ENCODE data around the gene AQP2. TPM values are rescaled to one million over a fixed set of nuclear protein-coding genes. Genes with fewer than 3 reads are reported as not detected.
"Not testable (repeated sequence)": the region's sequence is repeated elsewhere in the genome, so short reads cannot be mapped to it uniquely, and the experiment has no call there.

The AQP2 gene
- total RNA-seq, 3 donors from 2014 or later: not detected

DNA sequence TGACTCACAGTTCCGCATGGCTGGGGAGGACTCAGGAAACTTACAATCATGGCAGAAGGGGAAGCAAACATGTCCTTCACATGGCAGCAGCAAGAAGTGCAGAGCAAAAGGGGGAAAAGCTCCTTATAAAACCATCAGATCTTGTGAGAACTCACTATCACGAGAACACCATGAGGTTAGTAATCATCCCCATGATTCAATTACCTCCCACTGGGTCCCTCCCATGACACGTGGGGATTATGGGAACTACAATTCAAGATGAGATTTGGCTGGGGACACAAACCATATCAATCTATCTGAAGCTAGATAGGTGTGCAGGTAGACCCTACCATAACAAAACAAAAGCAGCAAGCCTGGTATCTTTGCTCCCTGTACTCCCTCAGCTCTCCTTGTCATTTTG is 35.9 kb downstream of the AQP2 start:
- not testable (repeated sequence) for H3K36me3 Mint-ChIP-seq (ENCODE audit: insufficient read depth); H3K27me3 Mint-ChIP-seq (ENCODE audit: low read depth); H3K9me3 Mint-ChIP-seq; H3K4me1 Mint-ChIP-seq (ENCODE audit: low read depth); H3K4me3 Mint-ChIP-seq; DNase-seq; ATAC-seq

DNA sequence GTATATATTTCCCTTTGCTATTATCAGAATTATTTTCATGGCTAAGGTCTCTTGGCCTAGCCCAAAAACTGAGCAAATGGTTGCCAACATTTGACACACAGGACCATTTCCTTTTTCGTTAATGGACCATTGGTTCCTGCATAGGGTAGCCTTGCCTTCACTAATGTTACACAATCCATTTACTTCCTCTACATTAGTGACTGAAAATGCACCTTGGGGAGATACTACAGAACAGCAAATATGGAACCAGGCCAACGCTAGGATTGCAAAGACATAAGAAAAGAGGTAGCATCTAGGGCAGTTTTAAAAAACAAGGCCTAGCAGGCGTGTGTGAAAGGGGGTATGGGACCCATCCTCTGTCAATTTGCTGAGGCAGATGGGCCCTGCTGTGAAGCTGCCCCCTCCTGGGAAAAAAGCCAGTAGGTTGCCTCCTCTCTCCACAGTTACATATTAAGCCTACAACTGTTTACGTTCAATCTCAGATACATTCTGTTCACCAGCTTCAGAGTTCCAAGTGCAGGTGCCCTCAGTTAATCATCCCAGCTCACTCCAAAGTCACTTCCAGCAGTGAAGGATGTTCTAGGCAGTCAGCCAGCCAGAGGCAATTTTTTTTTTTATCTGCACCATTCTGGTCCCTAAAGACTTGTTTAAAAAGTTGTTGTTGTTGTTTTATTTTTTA is 37.2 kb downstream of the AQP2 start:
- peaks cover 6% of the 10 kb centered on the region for H3K36me3 Mint-ChIP-seq (ENCODE audit: insufficient read depth)
- H3K27me3 Mint-ChIP-seq (ENCODE audit: low read depth): no peaks in the 10 kb centered on the region
- DNase-seq: no peak
- H3K4me1 Mint-ChIP-seq (ENCODE audit: low read depth): no peaks in the 10 kb centered on the region
- ATAC-seq: no peak
- no peak overlapping the region for H3K4me3 Mint-ChIP-seq
- no peaks in the 10 kb centered on the region for H3K9me3 Mint-ChIP-seq

DNA sequence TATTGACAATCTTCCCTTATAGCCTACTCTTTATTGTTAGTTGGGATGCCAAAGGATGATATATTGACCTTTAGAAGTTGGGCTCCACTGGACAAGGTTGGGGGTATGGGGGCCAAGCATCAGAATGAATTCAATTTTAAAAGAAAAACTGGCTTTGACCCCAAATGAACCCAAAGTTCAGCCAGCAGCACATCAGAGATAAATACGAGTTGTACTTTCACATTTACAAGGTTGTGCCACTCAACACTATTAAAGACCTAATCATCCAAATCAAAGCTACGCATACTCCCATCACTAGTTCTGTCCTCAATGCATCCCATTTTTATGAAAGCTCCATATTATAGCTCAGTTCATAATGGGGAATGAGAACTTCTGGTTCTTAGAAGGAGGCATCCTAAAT is 38.9 kb downstream of the AQP2 start:
- H3K4me3 Mint-ChIP-seq; H3K4me1 Mint-ChIP-seq (ENCODE audit: low read depth); H3K9me3 Mint-ChIP-seq; DNase-seq; ATAC-seq; H3K27me3 Mint-ChIP-seq (ENCODE audit: low read depth): not testable (repeated sequence)
- peaks cover 17% of the 10 kb centered on the region for H3K36me3 Mint-ChIP-seq (ENCODE audit: insufficient read depth)

DNA sequence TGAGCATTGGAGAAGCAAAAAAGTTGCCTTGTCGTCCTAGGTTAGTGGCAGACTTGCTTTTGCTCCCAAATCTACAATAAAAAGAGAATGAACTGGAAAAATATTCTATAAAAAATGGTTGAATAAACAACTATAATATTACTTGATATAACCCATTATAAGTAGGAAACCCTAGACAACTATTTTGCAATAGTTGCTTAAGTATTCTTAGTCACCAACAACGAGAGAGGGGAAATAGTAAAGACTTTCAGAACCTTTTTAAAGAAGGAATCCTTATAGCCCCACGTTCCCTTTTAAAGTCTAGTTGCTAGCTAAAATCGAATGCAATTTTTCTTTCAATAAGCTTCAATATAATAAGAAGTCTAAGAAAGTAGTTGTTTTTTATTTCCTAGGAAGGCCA is 39.7 kb downstream of the AQP2 start:
- H3K4me1 Mint-ChIP-seq (ENCODE audit: low read depth): no peaks in the 10 kb centered on the region
- DNase-seq (no peak), ATAC-seq (no peak)
- no peaks in the 10 kb centered on the region for H3K27me3 Mint-ChIP-seq (ENCODE audit: low read depth)
- H3K36me3 Mint-ChIP-seq (ENCODE audit: insufficient read depth): peaks cover 20% of the 10 kb centered on the region
- H3K4me3 Mint-ChIP-seq: no peak overlapping the region
- H3K9me3 Mint-ChIP-seq: no peaks in the 10 kb centered on the region

DNA sequence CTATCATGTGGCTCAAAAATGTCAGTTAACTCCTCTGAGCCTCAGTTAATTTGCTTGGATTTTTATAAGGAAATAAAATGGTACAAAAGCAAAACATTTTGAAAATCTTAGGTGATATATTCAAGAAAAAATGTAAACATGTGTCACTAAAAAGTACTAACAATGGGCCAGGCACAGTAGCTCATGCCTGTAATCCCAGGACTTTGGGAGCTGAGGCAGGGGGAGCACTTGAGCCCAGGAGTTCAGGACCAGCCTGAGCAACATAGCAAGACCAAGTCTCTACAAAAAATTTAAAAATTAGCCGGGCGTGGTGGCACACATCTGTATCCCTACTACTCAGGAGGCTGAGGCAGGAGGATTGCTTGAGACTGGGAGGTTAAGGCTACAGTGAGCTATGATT is 47.9 kb downstream of the AQP2 start:
- H3K4me3 Mint-ChIP-seq: no peak overlapping the region
- no peaks in the 10 kb centered on the region for H3K27me3 Mint-ChIP-seq (ENCODE audit: low read depth)
- ATAC-seq (no peak), DNase-seq (no peak)
- peaks cover 22% of the 10 kb centered on the region for H3K36me3 Mint-ChIP-seq (ENCODE audit: insufficient read depth)
- H3K4me1 Mint-ChIP-seq (ENCODE audit: low read depth): no peaks in the 10 kb centered on the region
- no peaks in the 10 kb centered on the region for H3K9me3 Mint-ChIP-seq

DNA sequence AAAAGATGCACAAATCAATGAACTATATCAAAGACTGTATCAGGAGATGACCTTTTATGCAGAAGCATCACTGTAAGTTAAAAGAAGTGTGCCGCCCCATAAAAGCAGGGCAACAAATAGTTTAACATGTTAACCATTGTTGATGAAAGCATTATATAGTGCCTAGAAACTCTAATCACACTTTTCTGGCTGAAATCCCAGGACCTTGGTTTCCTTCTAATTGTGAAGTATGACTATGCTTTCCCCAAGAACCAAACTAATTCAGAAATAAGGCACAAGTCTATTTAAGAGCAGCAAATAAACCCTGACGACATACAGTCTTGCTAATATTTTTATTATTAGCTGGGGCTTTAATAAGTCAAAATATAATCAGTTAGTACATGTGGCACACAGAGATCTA is 53.1 kb downstream of the AQP2 start:
- ATAC-seq (no peak), DNase-seq (no peak)
- Mint-ChIP-seq H3K36me3 (ENCODE audit: insufficient read depth) (peaks cover 21% of the 10 kb centered on the region), H3K4me1 (ENCODE audit: low read depth) (peaks cover 1% of the 10 kb centered on the region), H3K27me3 (ENCODE audit: low read depth) (no peaks in the 10 kb centered on the region), H3K4me3 (no peak overlapping the region), H3K9me3 (no peaks in the 10 kb centered on the region)

DNA sequence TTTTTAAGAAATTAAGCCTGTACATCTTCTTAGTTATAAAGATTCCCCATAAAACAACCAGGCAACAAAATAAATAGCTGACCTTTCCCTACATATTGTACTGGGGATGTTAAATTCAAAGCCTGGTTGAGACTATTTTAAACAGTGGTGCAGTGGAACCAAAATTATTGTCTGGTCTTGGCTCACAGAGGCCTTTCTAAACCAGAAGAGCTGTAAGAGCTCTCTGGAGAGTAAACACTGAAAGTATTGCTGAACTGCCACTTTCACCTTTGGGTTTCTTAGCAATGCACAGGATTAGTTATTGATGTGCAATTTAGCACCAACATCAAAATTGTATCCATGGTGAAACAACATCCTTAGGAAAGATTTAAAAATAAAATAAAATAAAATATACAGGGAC is 54.2 kb downstream of the AQP2 start:
- H3K9me3 Mint-ChIP-seq: no peaks in the 10 kb centered on the region
- no peaks in the 10 kb centered on the region for H3K27me3 Mint-ChIP-seq (ENCODE audit: low read depth)
- ATAC-seq: no peak
- H3K4me3 Mint-ChIP-seq: no peak overlapping the region
- no peak for DNase-seq
- peaks cover 21% of the 10 kb centered on the region for H3K36me3 Mint-ChIP-seq (ENCODE audit: insufficient read depth)
- peaks cover 1% of the 10 kb centered on the region for H3K4me1 Mint-ChIP-seq (ENCODE audit: low read depth)

DNA sequence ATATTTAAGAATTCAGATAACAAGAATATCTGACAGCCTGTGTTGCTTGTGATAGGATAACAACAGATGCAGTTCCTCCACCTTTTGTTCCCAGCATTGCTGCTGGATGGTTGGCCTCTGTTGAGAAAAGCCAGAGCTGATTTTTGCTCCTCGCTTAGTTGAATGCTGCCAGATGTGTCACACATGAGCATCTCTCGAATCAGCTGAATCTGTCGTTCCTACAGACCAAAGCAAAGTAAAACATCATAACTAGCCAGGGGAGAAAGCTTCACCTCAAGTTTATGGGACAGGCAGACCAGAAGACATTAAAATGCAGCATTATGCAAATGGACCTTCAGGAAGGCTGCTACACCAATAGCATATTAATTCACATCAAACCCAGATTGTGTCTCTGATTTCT is 54.6 kb downstream of the AQP2 start:
- no peaks in the 10 kb centered on the region for H3K9me3 Mint-ChIP-seq
- DNase-seq (no peak), ATAC-seq (no peak)
- H3K27me3 Mint-ChIP-seq (ENCODE audit: low read depth): no peaks in the 10 kb centered on the region
- H3K4me1 Mint-ChIP-seq (ENCODE audit: low read depth): peaks cover 1% of the 10 kb centered on the region
- no peak overlapping the region for H3K4me3 Mint-ChIP-seq
- H3K36me3 Mint-ChIP-seq (ENCODE audit: insufficient read depth): peaks cover 24% of the 10 kb centered on the region

DNA sequence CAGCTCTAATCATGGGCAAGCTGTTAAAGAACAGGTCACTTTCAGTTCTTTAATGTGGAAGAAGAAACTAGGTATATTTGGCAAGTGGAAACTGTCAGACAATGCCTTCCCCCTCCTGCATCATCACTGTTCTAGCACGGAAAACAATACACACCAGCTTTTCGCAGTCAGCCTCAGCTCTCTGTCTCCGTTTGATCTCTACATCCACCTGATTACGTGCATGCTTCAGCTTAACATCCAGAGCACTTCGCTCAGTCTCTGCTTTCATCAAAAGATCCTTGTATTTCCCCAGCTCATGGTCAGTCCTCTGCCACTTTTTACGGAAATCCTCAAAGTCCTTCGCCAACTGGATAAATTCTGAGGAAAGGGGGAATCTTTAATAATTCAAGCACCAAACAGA is 55.7 kb downstream of the AQP2 start:
- Mint-ChIP-seq H3K4me3 (no peak overlapping the region), H3K4me1 (ENCODE audit: low read depth) (peaks cover 1% of the 10 kb centered on the region), H3K36me3 (ENCODE audit: insufficient read depth) (peaks cover 20% of the 10 kb centered on the region), H3K9me3 (no peaks in the 10 kb centered on the region), H3K27me3 (ENCODE audit: low read depth) (no peaks in the 10 kb centered on the region)
- DNase-seq: no peak
- no peak for ATAC-seq

DNA sequence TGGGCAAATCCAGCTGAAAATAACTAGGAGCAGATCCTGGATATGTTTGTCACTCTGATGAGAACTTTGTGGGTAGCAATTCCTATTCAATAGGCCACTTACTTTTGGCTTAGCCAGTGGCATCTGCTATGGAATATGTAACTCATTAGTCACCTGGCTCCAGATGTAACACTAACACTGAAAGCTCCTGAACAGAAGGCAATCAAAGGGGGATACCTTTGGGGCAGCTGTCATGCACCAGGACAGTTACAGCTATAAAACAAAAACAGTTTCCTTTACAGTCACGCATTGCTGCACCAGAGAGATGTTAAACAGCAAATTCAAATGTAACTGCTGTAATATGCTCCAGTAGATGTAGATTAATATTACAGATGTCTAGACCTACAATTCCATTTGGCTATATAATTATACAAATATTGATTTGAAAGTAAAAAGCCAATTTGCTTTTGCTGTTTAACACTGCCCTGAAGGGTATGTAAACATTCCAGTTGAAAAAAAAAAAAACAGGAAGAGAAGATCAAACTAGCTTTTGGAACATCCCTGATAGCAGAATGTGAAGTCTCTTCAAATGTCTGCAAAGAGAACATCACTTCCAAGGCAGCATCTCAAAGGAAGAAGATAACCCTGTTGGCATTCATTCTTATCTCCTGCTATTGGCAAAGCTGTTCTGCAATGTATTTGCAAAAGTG is 56.4 kb downstream of the AQP2 start:
- Mint-ChIP-seq H3K9me3 (no peaks in the 10 kb centered on the region), H3K4me3 (no peak overlapping the region), H3K4me1 (ENCODE audit: low read depth) (peaks cover 1% of the 10 kb centered on the region), H3K36me3 (ENCODE audit: insufficient read depth) (peaks cover 19% of the 10 kb centered on the region), H3K27me3 (ENCODE audit: low read depth) (no peaks in the 10 kb centered on the region)
- DNase-seq: no peak
- no peak for ATAC-seq

Other genes starting within 250 kb of the AQP2 start
- 10 to 100 TPM; 22.1 to 24.0 (median 23.6) TPM for gene FMNL3, start 243.3 kb upstream of the AQP2 start, total RNA-seq
- 100 to 1,000 TPM; 383 to 509 (median 438) TPM for gene TMBIM6, start 209.2 kb upstream of the AQP2 start, total RNA-seq
- 1 to 10 TPM; 6.3 to 7.7 (median 6.8) TPM for gene NCKAP5L, start 122.3 kb upstream of the AQP2 start, total RNA-seq
- 1 to 10 TPM; 4.2 to 6.0 (median 4.3) TPM for gene BCDIN3D, start 107.6 kb upstream of the AQP2 start, total RNA-seq
- under 1 TPM in 2 of 3 donors, not detected in 1; 0.16 to 0.54 TPM for gene FAIM2, start 46.8 kb upstream of the AQP2 start, total RNA-seq
- not detected for gene AQP5, start 11.1 kb downstream of the AQP2 start, total RNA-seq
- not detected for gene AQP6, start 22.2 kb downstream of the AQP2 start, total RNA-seq
- gene RACGAP1, start 74.8 kb downstream of the AQP2 start, total RNA-seq: 10 to 100 TPM; 22.6 to 26.0 (median 25.6) TPM
- gene ASIC1, start 106.9 kb downstream of the AQP2 start, total RNA-seq: 1 to 10 TPM; 2.8 to 8.4 (median 7.7) TPM
- gene SMARCD1, start 134.6 kb downstream of the AQP2 start, total RNA-seq: 10 to 100 TPM; 85.8 to 99.4 (median 97.6) TPM
- gene GPD1, start 153.3 kb downstream of the AQP2 start, total RNA-seq: 1 to 10 TPM in 1 of 3 donors, under 1 TPM in 2; 0.60 to 1.2 (median 0.87) TPM
- gene COX14, start 161.5 kb downstream of the AQP2 start, total RNA-seq: 10 to 100 TPM; 45.9 to 50.1 (median 46.5) TPM
- 10 to 100 TPM; 39.0 to 48.0 (median 39.0) TPM for gene CERS5, start 216.6 kb downstream of the AQP2 start, total RNA-seq